Panc1 (cell line): Measurements from ENCODE around the gene WDR20. TPM values are rescaled to one million over a fixed set of nuclear protein-coding genes. Genes with fewer than 3 reads are reported as not detected.

ENCODE experiments used
- ATAC-seq: fragments of 200-7000 bp; cut with Tn5 transposase; 2 replicates; pipeline ENCODE4 v1.9.1; 2020; ENCODE audit warnings: mild to moderate bottlenecking, moderate library complexity
- BruUV-seq: library from RNA; stranded (reverse); fragments of 400-500 nt; replicated peaks from 2 replicates; lab custom pipeline; 2021; lab: Mats Ljungman, UMichigan
- CTCF ChIA-PET: fragments of 300-600 bp; sonication (Branson Sonifier 250); formaldehyde crosslinking; loops from one replicate; lab custom pipeline; 2022; ENCODE audit warnings: antibody characterized with exemption; lab: Charles Lee
- POLR2A ChIA-PET: fragments of 300-600 bp; sonication (Branson Sonifier 250); formaldehyde crosslinking; loops from one replicate; lab custom pipeline; 2022; ENCODE audit warnings: antibody characterized with exemption; lab: Charles Lee
- DNase-seq: peaks from one replicate; pipeline ENCODE4 v3.0.0-alpha.2; 2010; ENCODE audit warnings: low read depth, low spot score
- H3K27ac ChIP-seq: 2 replicates; pipeline ENCODE4 v1.5.1; 2011; ENCODE audit warnings: mild to moderate bottlenecking, low read length, inconsistent platforms
- H3K27me3 ChIP-seq: fragments of 200-500 bp; sonication (Bioruptor generic); 2 replicates; pipeline ENCODE4 v1.6.0; 2014; ENCODE audit warnings: low read length, inconsistent platforms; ENCODE audit not compliant: control insufficient read depth, insufficient read depth
- H3K36me3 ChIP-seq: fragments of 200-500 bp; sonication (Bioruptor generic); 2 replicates; pipeline ENCODE4 v1.5.1; 2014; ENCODE audit warnings: inconsistent platforms, mild to moderate bottlenecking, low read length, moderate library complexity; ENCODE audit not compliant: control insufficient read depth, insufficient read depth
- H3K4me1 ChIP-seq: 2 replicates; pipeline ENCODE4 v1.5.1; 2011; ENCODE audit warnings: inconsistent platforms, mild to moderate bottlenecking, low read length, moderate library complexity; ENCODE audit not compliant: control insufficient read depth, insufficient read depth
- H3K4me3 ChIP-seq, 2 experiments: 2 replicates each; pipeline ENCODE4 v1.5.1; 2011 to 2012; ENCODE audit warnings: low read depth in 2 of 2, low read length in 2 of 2, mild to moderate bottlenecking in 2 of 2, inconsistent platforms in 1 of 2, moderate library complexity in 1 of 2
- H3K9me3 ChIP-seq: fragments of 200-500 bp; sonication (Bioruptor generic); 2 replicates; pipeline ENCODE4 v1.5.1; 2014; ENCODE audit warnings: low read depth, mild to moderate bottlenecking, inconsistent platforms, low read length, moderate library complexity; ENCODE audit not compliant: control insufficient read depth, insufficient read depth
- CTCF ChIP-seq: fragments of 450-650 bp; IDR thresholded peaks from 2 replicates; pipeline ENCODE4 v1.5.1; 2017; ENCODE audit warnings: mild to moderate bottlenecking
- POLR2AphosphoS5 ChIP-seq: IDR thresholded peaks from 2 replicates; pipeline ENCODE4 v1.6.1; 2012; ENCODE audit warnings: mild to moderate bottlenecking, low read depth, low read length, moderate library complexity
- REST ChIP-seq, 2 experiments: IDR thresholded peaks; 2 replicates each; pipeline ENCODE4 v1.6.1; 2011 to 2012; ENCODE audit warnings: low read depth in 2 of 2, control low read depth in 1 of 2, low read length in 1 of 2, mild to moderate bottlenecking in 1 of 2, moderate library complexity in 1 of 2; ENCODE audit not compliant: insufficient read depth in 1 of 2
- SIN3A ChIP-seq: IDR thresholded peaks from 2 replicates; pipeline ENCODE4 v1.6.1; 2012; ENCODE audit warnings: low read depth, mild to moderate bottlenecking, low read length, moderate library complexity, borderline replicate concordance; ENCODE audit not compliant: insufficient read depth
- TCF7L2 ChIP-seq: IDR thresholded peaks from 2 replicates; pipeline ENCODE4 v1.6.1; 2011; ENCODE audit warnings: mild to moderate bottlenecking, low read depth, low read length, inconsistent platforms
- in situ Hi-C: cut with HindIII; loops from 2 replicates; pipeline ENCODE4 v1.10.0; 2016; ENCODE audit warnings: low sequenced_read_pairs, low pct_unique_long_range_greater_than_20kb
- intact Hi-C: fragments of 100-400 bp; cut with micrococcal nuclease; formaldehyde crosslinking; loops from one replicate; pipeline ENCODE4 v1.10.0; 2022; ENCODE audit not compliant: unreplicated experiment
- total RNA-seq: library from RNA; stranded (reverse); gene quantifications from one replicate; pipeline ENCODE4 v1.2.1, GENCODE V29; 2021; ENCODE audit not compliant: unreplicated experiment

Gene WDR20
- total RNA-seq, 1 experiment from 2014 or later: 20.2 TPM

- in situ Hi-C loops (loop anchor here (25.0 kb wide), 1 partner anchor 111 kb away; the partner anchor contains the start of genes MOK and ZNF839), intact Hi-C loops (no loop called here)
- ChIA-PET CTCF (no interaction called here), POLR2A (no interaction called here)
- no TSS peak for BruUV-seq
- ATAC-seq (no peak), DNase-seq (no peak)
- H3K27me3 ChIP-seq: no peaks in the 10 kb centered on the region
- H3K9me3 ChIP-seq: no peaks in the 10 kb centered on the region
- H3K36me3 ChIP-seq: no peaks in the 10 kb centered on the region
- no peak overlapping the region for H3K27ac ChIP-seq
- TF ChIP-seq CTCF (no peak), REST (IDR thresholded peaks at IDR 0.05; ENCODE audit: insufficient read depth in 1 of 2, low read depth in 2 of 2, low read length in 1 of 2) (no peak), TCF7L2 (no peak), SIN3A (no peak)
- no peak overlapping the region for H3K4me3 ChIP-seq
- H3K4me1 ChIP-seq: no peaks in the 10 kb centered on the region
Measured at GRCh38 chr14:102201353-102201738, 61.6 kb downstream of the WDR20 start.

- in situ Hi-C loops: loop anchor here (25.0 kb wide), 1 partner anchor 111 kb away; the partner anchor contains the start of genes MOK and ZNF839
Measured at GRCh38 chr14:102201776-102202175, 62.1 kb downstream of the WDR20 start.

More at GRCh38 chr14:102201776-102202175, 62.1 kb downstream of the WDR20 start:
- no peak for TF ChIP-seq SIN3A
- TF ChIP-seq REST (IDR thresholded peaks at IDR 0.05; ENCODE audit: insufficient read depth in 1 of 2, low read depth in 2 of 2, low read length in 1 of 2): no peak
- no peak for TF ChIP-seq CTCF
- TF ChIP-seq POLR2AphosphoS5: no peak
- no peak for TF ChIP-seq TCF7L2
- intact Hi-C loops: no loop called here
- peak; percentile 45; the same call in 1 of the 2 replicates for ATAC-seq
- BruUV-seq: no TSS peak
- Histone ChIP-seq H3K27me3 (no peaks in the 10 kb centered on the region), H3K4me3 (no peak overlapping the region), H3K4me1 (no peaks in the 10 kb centered on the region), H3K9me3 (no peaks in the 10 kb centered on the region), H3K27ac (no peak overlapping the region), H3K36me3 (no peaks in the 10 kb centered on the region)
- DNase-seq: no peak
- ChIA-PET POLR2A (interaction anchor here (0.7 kb wide), 1 partner anchor 192 kb away, joined by 8 read pairs; no protein-coding TSS in a partner anchor), CTCF (no interaction called here)
